Adipocyte (in vitro differentiated cells): ENCODE results near the gene MORC2.

Experiments used
- DNase-seq: peaks from one replicate; pipeline ENCODE4 v3.0.0-alpha.2; 2015; ENCODE audit warnings: low read depth
- H3K27me3 ChIP-seq: replicated peaks from 2 replicates; pipeline ENCODE4 v1.7.0; 2013; ENCODE audit warnings: mild to moderate bottlenecking, low read length, moderate library complexity; ENCODE audit not compliant: control insufficient read depth, insufficient read depth
- H3K36me3 ChIP-seq: 2 replicates; pipeline ENCODE4 v1.7.0; 2013; ENCODE audit warnings: low read length, mild to moderate bottlenecking, moderate library complexity; ENCODE audit not compliant: control insufficient read depth, insufficient read depth, severe bottlenecking
- H3K4me1 ChIP-seq: 2 replicates; pipeline ENCODE4 v1.7.0; 2013; ENCODE audit warnings: mild to moderate bottlenecking, low read length, moderate library complexity; ENCODE audit not compliant: control insufficient read depth, insufficient read depth
- H3K4me3 ChIP-seq: 2 replicates; pipeline ENCODE4 v1.7.0; 2013; ENCODE audit warnings: mild to moderate bottlenecking, low read length, moderate library complexity
- H3K9ac ChIP-seq: 2 replicates; pipeline ENCODE4 v1.7.0; 2013; ENCODE audit warnings: mild to moderate bottlenecking, low read length, moderate library complexity
- H3K9me3 ChIP-seq: 2 replicates; pipeline ENCODE4 v1.7.0; 2013; ENCODE audit warnings: mild to moderate bottlenecking, low read length, moderate library complexity; ENCODE audit not compliant: control insufficient read depth

Gene MORC2

DNA sequence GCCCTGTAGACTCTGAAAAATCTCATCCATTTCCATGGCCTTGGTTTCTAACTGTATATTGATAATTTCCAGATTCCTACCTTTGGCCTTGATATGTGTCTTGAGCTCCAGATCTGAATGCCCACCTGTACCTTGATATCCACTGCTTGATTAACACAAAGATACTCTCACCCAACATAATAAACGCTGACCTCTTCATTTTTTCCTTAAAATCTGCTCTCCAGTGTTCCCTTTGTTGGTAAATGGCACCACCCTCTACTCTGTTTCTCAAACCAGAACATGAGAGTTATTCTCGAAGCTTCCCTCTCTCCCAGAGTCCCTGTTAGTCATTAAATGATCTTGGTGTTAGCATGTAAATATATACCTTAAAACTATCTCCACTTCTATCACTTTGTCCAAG is 13.9 kb upstream of the MORC2 start:
- Histone ChIP-seq H3K27me3 (no peaks in the 10 kb centered on the region), H3K9ac (no peak overlapping the region), H3K4me1 (no peaks in the 10 kb centered on the region), H3K9me3 (no peaks in the 10 kb centered on the region), H3K4me3 (no peak overlapping the region), H3K36me3 (no peaks in the 10 kb centered on the region)
- DNase-seq = no peak

DNA sequence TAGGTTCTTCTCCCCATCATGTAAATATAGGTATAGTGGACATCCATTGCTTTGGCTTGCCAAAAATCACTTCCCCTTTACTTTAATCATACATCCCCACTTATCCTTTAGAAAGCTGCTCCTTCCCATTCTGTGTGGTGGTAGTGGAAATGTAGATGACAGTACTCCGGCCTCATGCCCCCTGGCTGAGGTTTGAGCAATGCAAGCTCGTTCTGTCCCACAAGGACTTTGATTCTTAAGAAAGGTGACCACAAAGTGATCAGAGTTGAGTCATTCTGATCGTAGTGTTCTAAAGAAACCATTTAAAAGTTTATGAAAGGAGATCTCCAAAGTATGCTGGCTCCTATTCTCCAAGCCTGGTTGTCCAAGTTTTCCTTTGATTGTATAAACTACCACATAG is 11.4 kb upstream of the MORC2 start:
- Histone ChIP-seq H3K9me3 (no peaks in the 10 kb centered on the region), H3K9ac (no peak overlapping the region)

DNA sequence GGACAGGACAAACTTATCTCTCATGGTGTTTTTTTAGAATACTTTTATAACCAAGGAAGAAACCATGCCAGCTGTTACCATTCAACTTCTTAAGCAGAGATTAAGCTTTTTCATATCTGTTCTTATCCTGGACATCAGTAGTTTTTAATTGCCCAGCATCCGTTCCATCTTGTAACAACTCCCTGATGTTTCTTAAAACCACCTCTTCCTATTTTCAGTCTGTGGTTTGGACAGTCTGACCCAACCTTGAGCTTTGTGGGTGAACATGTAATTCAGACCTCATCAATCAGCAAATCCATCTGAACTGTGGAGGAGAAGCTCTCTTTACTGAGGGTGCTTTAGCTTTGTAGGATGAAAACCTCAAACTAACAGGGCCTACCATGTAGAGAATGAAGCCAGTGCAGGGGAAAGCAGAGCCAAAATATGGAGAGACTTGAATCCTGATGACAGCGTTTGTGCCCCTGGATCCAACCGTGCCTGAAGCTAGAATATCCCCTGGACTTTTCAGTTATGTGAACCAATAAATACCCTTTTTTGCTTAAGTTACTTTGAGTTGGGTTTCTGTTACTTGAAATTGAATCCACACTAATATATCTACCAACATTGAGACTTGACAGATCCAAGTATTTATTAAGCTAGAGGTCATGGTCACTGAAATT is 9.9 kb upstream of the MORC2 start:
- Histone ChIP-seq H3K36me3 (peaks cover 25% of the 10 kb centered on the region), H3K4me3 (no peak overlapping the region), H3K9me3 (no peaks in the 10 kb centered on the region), H3K9ac (no peak overlapping the region), H3K4me1 (no peaks in the 10 kb centered on the region), H3K27me3 (no peaks in the 10 kb centered on the region)
- no peak for DNase-seq

More for the DNA sequence above, 11.4 kb upstream of the MORC2 start:
- Histone ChIP-seq H3K4me3 (no peak overlapping the region), H3K4me1 (no peaks in the 10 kb centered on the region), H3K27me3 (no peaks in the 10 kb centered on the region), H3K36me3 (peaks cover 10% of the 10 kb centered on the region)
- no peak for DNase-seq

DNA sequence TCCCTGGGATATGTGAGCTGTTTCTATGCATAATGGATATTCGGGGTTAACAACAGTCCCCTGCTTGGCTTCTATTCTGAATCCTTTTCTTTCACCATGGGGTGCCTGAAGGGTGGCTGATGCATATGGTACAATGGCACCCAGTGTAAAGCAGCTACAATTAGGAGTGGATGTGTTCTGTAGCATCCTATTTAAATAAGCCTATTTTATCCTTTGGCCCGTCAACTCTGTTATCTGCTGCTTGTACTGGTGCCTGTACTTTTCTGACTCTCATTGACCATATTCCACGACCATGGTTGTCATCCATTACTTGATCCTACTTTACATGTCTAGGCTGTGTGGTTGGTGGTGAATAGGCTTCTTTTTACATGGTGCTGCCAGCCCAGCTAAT is 1.8 kb upstream of the MORC2 start:
- Histone ChIP-seq H3K9me3 (no peaks in the 10 kb centered on the region), H3K4me1 (peaks cover 25% of the 10 kb centered on the region), H3K27me3 (no peaks in the 10 kb centered on the region), H3K4me3 (peak overlapping the region; percentile 87), H3K36me3 (peaks cover 37% of the 10 kb centered on the region), H3K9ac (peak overlapping the region; percentile 92)
- DNase-seq = peak; percentile 4

DNA sequence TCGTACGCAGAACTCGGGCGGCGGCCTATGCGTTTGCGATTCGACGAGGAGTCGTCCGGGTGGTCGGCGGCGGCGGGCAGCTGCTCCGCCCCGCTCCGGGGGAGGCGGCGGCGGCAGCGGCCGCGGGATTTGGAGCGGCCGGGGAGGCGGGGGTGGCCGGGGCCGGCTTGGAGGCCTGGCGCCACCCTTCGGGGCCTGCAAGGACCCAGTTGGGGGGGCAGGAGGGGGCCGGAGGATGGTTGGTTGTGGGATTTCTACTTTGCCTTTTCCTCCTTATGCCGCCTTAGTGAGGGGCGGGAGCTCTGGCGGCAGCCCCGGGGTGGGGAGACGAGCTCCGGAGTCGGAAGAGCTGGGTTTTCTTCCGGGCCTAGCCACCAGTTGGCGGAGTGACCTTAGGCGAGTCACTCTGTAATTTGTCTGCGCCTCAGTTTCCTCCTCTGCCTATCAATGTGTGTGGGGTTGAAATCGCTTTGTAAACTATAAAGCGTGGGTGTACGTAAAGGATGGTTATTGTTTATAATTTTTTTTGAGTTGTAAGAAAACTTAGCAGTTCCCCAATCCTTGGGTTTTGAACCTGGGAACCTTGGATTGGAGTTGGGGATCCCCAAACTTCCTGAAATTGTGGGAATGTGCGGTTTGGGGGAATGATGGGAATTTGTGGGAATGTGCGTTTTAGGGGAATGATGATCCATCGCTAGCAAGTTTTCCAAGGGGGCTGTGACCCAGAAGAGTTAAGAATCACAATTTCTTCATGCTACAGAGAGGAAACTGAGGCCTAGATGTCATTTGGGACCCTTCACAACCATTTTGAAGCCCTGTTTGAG is 1.2 kb upstream of the MORC2 start:
- Histone ChIP-seq H3K4me3 (peak overlapping the region; percentile 87), H3K27me3 (no peaks in the 10 kb centered on the region), H3K9me3 (no peaks in the 10 kb centered on the region), H3K4me1 (peaks cover 25% of the 10 kb centered on the region), H3K9ac (peak overlapping the region; percentile 92), H3K36me3 (peaks cover 31% of the 10 kb centered on the region)
- peak; percentile 74 for DNase-seq

DNA sequence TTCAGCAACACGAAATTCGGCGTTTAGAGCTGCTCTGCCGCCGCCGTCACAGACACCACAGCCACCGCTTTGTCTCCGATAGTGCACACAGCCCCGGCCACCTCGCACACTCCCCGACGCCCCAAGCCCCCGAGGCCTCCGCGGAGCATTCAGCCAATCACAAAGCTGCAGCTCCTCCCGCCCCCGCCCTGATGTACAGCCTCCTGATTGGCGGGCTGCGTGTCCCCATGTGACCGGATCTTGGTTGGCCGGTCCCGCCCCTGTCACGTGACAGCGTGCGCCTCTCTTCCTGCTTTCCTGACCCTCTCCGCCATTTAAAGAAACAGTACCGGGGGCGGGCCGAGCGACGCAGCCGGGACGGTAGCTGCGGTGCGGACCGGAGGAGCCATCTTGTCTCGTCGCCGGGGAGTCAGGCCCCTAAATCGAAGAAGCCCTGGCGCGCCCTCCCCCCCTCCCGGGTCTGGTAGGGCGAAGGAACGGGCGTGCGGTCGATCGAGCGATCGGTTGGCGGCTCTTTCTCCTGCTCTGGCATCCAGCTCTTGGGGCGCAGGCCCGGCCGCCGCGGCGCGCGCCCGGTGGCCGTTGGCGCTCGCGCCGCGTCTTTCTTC is 454 bp upstream of the MORC2 start, which contains the start of gene TUG1:
TSS of gene TUG1 (plus strand) at position 342 of the 608 bp plus-strand sequence.
- peak within 1 kb of the TSS; percentile 87 for H3K4me3 ChIP-seq
- no peaks in the 10 kb centered on the region for H3K9me3 ChIP-seq
- H3K27me3 ChIP-seq = no peaks in the 10 kb centered on the region
- peak; percentile 99 for DNase-seq
- peaks cover 25% of the 10 kb centered on the region for H3K4me1 ChIP-seq
- H3K36me3 ChIP-seq = peaks cover 25% of the 10 kb centered on the region
- peak within 1 kb of the TSS; percentile 92 for H3K9ac ChIP-seq

DNA sequence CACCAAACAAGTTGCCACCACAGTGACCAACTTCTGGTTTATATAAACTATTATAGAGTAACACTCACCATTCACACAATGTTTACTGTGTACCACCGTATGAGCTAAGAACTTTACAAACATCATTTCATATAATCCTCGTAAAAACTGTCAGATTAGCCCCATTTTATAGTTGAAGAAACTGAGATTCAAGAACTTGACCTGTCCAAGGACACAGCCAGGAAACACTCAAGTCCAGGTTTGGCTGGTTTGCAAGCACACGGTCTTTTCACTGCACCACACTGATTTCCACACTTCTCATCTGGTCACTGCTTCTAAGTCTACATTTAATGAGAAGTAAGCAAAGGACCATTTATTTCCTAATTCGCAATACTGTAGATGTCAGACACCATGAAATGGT is 3.7 kb downstream of the MORC2 start:
- Histone ChIP-seq H3K9ac (no peak overlapping the region), H3K4me3 (no peak overlapping the region), H3K27me3 (no peaks in the 10 kb centered on the region), H3K4me1 (peaks cover 7% of the 10 kb centered on the region), H3K36me3 (no peaks in the 10 kb centered on the region), H3K9me3 (no peaks in the 10 kb centered on the region)
- no peak for DNase-seq

DNA sequence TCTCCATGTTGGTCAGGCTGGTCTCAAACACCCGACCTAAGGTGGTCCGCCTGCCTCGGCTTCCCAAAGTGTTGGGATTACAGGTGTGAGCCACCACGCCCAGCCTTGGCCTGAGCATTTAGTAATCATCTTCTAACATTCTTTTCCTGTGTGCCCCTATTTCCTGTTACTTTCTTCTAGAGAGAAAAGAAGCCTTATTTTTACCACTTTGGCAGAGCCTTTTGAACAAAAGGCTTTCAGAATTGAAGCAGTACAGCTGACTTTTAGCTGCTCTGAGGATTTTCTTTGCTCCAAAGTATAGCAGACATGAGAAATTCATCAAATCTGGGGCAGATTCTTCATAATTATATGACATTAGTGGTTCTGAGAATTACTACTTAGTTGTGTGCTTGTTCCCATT is 13.4 kb downstream of the MORC2 start:
- H3K9ac ChIP-seq = no peak overlapping the region
- H3K4me3 ChIP-seq = no peak overlapping the region
- H3K27me3 ChIP-seq = no peaks in the 10 kb centered on the region
- H3K4me1 ChIP-seq = no peaks in the 10 kb centered on the region
- no peaks in the 10 kb centered on the region for H3K9me3 ChIP-seq
- peaks cover 57% of the 10 kb centered on the region for H3K36me3 ChIP-seq
- DNase-seq = no peak

DNA sequence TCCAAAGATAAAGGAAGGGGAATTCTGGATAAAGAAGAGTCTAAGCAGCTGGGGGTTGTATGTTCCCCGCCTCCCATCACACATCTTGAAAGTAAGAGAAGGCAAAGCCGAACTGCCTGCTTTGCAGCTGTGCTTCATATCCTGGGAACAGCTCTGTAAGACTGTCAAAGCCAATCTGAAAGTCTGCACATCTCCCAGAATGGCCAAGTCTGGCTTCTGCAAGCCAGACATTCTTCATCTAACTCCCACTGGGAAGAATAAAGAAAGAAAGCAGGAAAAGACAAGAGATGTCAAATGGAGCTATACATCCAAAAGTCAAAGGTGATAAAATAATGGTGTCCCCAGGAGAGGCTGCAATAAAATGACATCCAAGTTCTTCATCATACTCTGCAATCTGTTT is 15.4 kb downstream of the MORC2 start:
- H3K9ac ChIP-seq = no peak overlapping the region
- no peak for DNase-seq
- H3K36me3 ChIP-seq = peaks cover 75% of the 10 kb centered on the region
- no peak overlapping the region for H3K4me3 ChIP-seq
- no peaks in the 10 kb centered on the region for H3K9me3 ChIP-seq
- peaks cover 15% of the 10 kb centered on the region for H3K4me1 ChIP-seq
- H3K27me3 ChIP-seq = no peaks in the 10 kb centered on the region

DNA sequence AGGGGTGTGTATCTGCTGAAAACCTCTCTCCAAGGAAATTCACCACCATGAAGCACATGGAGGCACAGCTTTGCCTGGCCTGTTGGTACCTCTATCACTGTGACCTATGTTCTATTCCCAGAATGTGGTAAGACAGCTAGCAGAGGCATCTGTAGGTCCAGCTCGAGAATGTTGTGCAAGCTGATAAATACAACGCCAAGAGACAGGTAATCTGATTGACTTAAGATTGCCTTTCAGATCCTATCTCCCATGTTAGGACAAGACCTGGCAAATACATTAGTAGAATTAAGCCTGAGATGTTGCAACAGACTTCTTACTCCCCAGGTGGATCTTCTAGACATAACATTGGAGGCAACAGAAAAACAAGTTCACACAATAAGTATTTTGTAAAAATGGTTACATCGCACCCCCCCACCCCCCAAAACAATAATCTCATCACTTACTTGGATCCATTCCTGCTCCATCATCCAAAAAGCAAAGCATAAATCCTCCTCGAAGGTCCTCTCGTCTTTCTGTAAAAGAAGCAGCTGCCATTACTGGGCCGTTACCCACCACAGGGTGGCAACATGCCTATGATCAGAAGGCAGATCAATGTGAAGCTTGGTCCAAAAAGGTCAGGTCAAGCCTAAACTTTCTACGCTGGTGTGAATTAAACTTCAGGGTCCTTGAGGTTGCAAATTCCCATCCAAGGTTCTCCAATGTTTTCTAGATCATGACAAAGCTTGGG is 18.5 kb downstream of the MORC2 start:
- DNase-seq = no peak
- H3K9ac ChIP-seq = no peak overlapping the region
- peaks cover 26% of the 10 kb centered on the region for H3K4me1 ChIP-seq
- H3K4me3 ChIP-seq = no peak overlapping the region
- no peaks in the 10 kb centered on the region for H3K9me3 ChIP-seq
- peaks cover 83% of the 10 kb centered on the region for H3K36me3 ChIP-seq
- H3K27me3 ChIP-seq = no peaks in the 10 kb centered on the region

DNA sequence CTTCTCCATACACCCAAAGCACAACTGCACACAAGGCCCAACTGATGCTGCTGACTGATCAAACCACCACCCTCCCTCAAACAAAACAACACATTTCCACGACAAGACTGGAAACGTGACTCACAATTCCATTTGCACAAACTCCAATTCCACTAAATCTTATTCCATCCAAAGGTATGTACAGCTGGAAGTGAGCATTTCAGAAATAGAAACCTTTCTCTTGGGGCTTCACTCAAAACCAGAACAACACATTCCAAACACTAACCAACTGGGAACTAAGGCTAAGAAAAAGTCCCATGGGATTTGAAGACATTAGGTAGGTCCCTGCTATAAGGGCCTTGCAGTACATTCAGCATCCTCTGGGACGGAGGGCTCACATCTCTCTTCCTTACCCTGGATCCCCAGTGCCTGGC is 19.6 kb downstream of the MORC2 start:
- DNase-seq = no peak
- Histone ChIP-seq H3K27me3 (no peaks in the 10 kb centered on the region), H3K9me3 (no peaks in the 10 kb centered on the region), H3K4me1 (peaks cover 26% of the 10 kb centered on the region), H3K36me3 (peaks cover 88% of the 10 kb centered on the region), H3K9ac (no peak overlapping the region), H3K4me3 (no peak overlapping the region)
